Measurements from ENCODE around the gene PCSK6.

DNA sequence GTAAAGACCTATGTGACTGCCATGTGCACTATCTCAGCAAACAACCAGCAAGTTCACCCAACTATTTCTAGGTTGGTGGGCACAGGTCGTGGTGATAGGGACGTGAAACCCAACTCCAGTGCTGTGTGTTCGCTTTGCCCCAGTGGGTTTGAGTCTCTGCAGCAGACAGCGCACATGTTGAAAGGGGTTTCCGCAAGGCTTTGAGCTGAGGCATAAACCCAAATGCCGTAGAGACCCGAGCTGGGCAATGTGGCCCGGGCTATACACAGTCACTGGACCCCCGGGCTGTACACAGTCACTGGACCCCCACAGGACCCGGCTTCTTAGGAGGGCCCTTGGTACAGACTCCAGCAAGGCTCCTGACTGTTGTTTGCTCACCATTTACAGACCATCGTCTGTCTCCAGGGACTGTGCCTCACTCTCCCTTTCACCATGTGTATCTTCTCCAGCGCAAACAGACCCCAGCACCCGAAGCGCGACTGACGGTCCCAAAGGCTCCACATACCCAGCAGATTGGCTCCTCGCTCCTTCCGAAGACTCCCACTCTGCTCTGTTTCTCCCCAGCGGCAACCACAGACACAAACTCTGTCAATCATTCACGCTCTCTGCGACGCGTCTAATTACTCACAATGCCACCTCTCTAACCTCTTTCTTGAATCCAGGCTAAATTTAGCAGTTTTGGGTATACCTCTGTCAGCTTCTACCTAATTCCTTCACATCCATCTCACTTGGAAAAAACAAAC lies 31.2 kb downstream of the PCSK6 start:
- TF ChIP-seq, protein P1, sequence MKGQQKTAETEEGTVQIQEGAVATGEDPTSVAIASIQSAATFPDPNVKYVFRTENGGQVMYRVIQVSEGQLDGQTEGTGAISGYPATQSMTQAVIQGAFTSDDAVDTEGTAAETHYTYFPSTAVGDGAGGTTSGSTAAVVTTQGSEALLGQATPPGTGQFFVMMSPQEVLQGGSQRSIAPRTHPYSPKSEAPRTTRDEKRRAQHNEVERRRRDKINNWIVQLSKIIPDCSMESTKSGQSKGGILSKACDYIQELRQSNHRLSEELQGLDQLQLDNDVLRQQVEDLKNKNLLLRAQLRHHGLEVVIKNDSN (CRISPR knock-in tag; IDR thresholded peaks at IDR 0.05) = no peak
- no peak for TF ChIP-seq CTCF (IDR thresholded peaks at IDR 0.05)
- no peak for TF ChIP-seq ZBTB21 (CRISPR knock-in tag; IDR thresholded peaks at IDR 0.05; ENCODE audit: borderline replicate concordance)
